NCI-H146 (cell line): ENCODE results near the gene GPR180.

Experiments
- DNase-seq: peaks from one replicate; lab custom pipeline; 2025; lab: John Stamatoyannopoulos, UW

Gene GPR180

DNA sequence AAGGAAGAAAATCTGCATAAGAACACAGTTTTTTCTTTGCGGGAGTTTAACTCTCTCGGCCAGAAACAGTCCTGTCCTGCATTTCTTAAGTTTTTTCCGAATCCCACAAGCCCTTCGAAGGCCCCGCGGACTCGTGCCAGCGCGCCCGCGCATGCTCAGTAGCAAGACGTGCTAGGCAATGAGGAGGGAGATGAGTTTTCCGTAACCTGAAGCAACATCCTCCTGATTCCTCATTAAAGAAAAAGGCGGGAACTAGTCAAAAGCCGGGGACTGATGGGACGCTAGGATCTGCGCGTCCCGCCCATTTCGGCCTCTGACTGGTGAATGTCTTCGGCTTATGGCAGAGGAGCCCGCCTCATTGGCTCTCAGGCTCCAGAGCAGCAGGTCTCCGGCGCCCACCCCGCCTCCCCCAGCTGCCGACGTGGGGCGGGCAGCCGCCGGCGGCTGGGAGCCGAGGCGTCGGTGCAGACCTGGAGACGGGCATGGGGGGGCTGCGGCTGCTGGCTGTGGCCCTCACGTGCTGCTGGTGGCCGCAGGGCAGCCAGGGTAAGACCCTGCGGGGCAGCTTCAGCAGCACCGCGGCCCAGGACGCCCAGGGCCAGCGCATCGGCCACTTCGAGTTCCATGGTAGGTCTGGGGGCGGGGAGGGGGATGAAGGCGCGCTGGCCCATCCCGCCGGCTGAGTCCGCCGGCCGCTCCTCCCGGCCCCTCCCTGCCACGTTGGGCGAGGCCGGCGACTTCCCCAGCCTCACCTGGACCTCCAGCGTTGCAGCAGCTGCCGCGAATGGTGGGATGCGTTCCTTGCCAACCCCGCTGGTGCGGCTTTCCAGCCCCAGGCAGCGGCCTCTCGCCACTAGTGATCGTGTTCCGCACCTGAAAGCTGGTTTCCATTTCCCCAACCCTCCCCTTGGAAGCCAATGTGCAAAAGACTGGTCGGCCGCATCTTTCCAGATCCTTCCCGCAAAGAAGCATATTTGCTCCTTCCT, at the start of gene GPR180:
GPR180 (plus strand) TSS at position 412 of the 986 bp plus-strand sequence; CDS start at position 483, 71 bp downstream.
- DNase-seq = peak; percentile 98

- no peak for DNase-seq
Observed at GRCh38 chr13:94552095-94552494, 49.6 kb upstream of the GPR180 start.

DNA sequence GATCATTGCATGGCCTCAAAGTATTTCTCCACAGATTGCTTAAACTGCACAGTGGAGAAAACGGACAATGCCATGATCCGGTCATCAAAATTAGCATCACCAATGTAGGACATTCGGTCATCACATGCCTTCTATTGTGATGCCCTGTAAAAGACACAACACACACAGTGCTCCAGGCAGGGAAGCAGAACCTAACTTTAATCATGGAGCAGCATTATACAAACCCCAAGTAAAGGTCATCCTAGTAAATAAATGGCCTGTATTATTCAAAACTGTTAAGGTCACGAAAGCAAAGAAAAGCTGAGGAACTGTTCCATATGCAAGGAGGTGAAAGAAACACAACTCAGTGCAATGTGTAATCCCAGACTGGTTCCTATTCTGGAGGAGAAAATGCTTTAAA, 47.9 kb upstream of the GPR180 start:
- DNase-seq = no peak

DNA sequence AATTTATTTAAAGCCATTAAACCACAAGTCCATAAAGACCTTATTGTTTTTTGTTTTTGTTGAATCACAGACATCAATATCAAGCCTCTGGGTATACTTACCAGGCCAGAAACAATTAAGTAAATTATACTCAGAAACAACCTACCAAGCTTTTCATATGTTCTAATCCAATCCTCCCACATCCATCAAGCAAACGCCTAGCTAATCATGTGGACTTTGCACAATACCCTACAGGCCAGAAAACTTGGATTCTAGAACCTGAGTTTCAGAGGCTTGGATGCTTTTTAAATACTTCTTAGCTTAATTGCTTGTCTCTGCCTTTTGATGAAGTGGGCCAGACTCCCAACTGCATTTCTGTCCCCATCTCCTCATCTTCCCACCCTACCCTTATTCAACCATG, 45.6 kb upstream of the GPR180 start:
- no peak for DNase-seq

DNA sequence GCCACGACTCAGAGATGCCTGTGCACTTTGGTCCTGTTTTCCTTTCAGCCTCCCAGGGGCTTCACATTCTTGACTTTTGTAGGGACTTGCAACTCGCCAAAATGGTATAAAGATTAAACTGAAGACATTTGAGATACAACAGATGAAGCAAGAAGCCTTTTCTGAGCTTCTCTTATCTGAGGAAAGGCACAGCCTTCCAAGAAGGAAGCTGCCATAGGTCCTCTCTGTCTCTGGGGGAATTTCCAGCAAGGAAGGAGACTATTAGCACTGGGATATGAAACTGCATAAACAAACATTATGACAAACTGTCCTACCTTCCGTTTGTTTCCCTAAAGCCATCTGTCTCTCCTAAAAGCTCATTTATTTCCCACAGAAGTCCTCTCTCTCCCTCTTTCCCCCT, 45.0 kb upstream of the GPR180 start:
- no peak for DNase-seq

DNA sequence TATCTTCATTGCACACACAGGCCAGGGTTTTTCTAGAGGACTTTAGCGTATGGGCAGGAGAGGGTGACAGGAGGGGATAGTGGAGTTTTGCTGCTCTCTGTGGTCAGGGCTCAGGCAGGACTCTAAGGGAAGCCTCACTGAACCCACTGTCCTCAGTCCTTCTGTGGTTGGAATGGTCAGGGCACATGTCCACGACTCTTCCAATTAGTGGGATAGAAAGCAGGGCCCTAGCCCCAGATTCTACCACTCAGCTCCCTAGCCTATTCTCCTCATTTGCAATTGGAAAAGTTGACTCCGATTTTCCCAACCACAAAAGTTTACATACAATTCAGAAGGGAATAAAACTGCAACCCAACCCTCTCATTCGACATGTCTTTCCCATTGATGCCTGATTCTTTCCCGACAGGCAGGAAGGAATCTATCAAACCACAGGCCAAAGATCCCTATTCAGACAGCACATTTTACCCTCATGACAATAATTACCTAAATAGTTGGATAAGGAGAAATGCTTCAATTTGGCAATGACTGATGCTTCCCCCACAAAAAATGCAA, 43.9 kb upstream of the GPR180 start:
- DNase-seq = no peak

GRCh38 chr13:94558716-94559115, 42.9 kb upstream of the GPR180 start:
- DNase-seq = no peak

DNA sequence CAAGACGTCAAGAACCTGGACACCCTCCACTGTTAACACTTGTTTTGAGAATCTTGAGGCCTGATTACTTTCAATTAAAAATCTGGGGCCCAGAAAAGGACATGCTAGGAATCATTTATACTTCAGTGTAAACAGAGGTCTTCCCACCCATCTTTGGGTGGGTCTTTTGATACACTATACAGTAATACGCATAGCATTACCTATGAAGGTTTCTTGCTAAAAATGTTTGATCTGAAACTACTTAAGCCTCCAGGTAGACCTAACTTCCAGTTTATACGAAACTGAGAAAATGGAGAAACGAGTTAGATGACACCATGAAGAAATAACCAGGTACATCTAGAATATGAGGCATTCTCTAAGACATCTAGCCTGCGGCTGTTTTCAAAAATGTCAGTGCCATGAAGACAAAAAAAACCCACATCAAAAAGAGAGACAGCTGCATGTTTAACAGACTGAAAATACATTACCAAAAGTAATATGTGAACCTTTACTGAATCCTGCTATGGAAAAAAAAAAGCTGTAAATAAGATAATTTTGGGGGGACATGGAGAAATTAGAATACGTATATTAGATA, 42.3 kb upstream of the GPR180 start:
- DNase-seq = no peak

DNA sequence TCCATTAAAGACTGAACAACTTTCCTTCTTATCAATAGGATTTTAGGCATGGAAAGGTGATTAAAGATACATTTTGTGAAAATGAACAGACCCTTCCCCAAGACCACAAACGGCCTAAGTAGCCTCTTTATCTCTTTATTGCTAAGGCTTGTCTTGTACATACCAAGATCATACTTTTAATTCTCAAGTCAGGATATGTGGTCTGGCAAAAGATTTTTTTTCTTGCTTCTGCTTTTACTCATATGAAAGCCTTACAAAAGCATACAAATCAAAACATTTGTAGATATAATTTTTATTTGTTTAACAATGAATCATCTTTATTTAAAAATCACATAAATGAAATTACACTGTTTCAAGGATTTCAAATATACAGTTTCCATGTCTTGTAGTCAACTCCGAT, 41.5 kb upstream of the GPR180 start:
- no peak for DNase-seq

GRCh38 chr13:94561126-94561525, 40.5 kb upstream of the GPR180 start:
- no peak for DNase-seq

DNA sequence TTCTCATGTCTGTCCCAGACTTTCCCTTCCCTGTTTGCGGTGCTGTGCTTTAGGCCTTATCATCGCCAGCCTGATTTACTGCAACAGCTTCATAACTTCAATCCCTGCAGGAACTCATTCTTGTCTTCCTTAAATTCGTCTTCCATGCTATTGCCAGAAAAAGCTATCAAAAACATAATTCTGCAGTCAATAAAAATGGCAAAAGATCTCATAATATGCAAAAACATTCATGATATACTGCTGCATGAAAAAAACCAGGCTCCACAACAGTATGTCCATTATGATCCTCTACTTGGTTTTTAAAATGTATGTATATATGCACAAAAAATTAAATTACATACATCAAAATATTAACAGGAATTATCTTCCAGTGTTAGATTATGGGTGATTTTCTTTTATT, 34.1 kb upstream of the GPR180 start:
- no peak for DNase-seq

DNA sequence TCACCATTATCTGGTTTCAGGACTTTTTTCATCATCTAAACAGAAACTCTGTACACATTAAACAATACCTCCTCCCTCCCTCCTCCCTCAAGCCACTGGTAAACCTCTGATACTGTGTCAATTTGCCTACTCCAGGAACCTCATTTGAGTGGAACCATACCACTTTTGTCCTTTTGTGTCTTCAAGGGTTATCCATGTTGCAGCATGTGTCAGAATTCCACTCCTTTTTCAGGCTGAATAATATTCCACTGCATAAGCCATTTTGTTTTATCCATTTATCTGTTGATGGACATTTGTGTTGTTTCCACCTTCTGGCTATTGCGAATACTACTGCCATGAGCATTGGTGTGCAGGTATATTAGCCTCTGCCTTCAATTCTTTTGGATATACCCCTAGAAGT, 33.2 kb upstream of the GPR180 start:
- DNase-seq = no peak

GRCh38 chr13:94569615-94570014, 32.0 kb upstream of the GPR180 start:
- DNase-seq = no peak

- no peak for DNase-seq
Observed at GRCh38 chr13:94579063-94579462, 22.6 kb upstream of the GPR180 start.

- DNase-seq = no peak
Observed at GRCh38 chr13:94583926-94584325, 17.7 kb upstream of the GPR180 start.

GRCh38 chr13:94585543-94586101, 16.0 kb upstream of the GPR180 start:
- DNase-seq = no peak

- DNase-seq = no peak
Observed at GRCh38 chr13:94586371-94586770, 15.3 kb upstream of the GPR180 start.

GRCh38 chr13:94588541-94588940, 13.1 kb upstream of the GPR180 start:
- DNase-seq = no peak

DNA sequence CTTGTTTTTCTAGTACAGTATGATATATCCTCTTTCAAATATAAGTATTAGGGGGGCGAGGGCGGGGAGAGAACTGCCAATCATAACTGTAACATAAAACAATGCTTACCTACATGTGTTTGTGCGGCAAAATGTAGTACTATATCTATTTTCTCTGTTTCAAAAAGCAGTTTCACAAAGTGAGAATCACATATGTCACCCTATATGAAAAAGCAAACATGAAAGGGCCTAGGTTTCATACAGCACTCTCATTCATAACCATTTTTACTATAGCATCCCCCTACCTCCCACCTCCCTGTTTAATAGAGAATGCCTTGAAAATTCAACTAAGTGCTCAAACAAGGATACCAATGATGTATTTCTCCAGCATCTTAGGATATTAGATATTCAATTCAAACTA, 10.9 kb upstream of the GPR180 start:
- no peak for DNase-seq

DNA sequence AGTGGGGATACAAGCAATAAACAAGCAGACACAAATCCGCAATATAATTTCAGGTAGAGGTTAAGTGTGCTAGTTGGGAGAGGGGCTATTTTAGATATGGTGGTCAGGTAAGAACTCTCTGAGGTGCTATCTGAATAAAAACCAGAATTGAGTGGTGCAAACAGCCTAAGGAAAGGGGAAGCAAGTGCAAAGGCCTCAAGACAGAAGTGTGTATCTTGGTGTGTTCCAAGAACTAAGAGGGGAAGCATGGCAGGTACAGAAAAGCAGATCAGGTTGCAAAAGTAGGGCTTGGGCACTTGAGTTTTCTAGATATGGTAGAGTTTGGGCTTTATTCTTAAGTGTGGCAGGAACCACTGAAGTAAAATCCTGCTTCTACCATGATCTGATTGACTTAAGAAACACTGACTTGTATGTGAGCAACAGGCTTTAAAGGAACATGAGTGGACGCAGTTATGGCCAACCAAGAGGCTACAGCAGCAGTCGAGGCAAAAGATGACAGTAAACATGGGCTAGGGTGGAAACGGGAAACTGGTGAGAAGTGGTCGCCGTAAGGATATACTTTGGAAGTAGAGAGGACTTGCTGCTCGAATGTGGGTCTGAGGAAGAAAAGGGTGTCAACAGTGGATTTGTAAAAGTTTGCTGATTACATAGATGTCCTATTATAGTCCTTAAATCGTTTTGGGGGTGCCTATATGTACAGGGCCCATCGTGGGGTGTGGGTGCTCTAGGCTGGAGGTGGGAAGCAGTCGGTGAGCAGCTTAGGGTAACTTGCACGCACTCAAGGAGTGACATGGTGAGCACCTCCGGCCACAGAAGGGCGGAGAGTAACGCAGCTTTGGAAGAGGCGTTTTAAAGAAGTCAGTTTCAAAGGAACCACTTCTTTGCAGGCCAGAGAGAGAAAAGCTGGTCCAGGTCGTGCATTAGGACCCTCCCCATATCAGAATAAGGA, 6.4 kb upstream of the GPR180 start:
- DNase-seq = peak; percentile 33

DNA sequence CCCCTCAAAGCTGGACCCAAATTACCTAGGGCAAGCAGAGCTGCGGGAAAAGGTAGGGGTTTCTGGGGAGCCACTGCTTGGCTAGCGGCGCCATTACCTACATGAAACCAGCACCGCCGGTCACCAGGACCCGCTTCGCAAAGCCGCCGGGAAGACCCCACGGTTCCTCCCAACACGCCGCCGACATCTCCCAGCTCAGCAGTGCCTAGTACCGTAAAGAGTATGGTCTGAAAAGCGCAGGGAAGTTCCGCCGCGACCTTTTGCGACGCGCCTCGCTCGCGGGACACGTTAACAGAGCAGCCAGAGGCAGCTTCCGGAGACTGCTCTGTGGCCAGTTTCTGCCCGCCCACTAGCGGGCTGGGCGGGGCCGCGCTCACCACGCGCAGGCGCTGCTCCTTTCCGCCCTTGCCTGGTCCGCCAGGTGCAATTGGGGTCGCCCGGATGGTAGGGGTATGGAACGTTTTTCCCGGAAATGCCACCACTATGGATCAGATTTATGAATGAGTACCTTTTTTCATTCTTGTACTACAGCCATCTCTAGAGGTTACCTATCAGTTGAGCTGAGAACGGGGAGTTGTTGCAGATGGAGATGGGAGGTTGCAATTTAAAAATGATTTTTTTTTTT, 5.6 kb upstream of the GPR180 start, which contains the start of gene TGDS:
TGDS (minus strand) TSS at position 203 of the 625 bp plus-strand sequence; CDS start at position 187, 16 bp downstream.
- peak; percentile 96 for DNase-seq
